Muscle of leg (tissue), 11 donors: ENCODE data around the gene MRRF. TPM values are rescaled to one million over a fixed set of nuclear protein-coding genes. Genes with fewer than 3 reads are reported as not detected.
"Not testable (repeated sequence)": the region's sequence is repeated elsewhere in the genome, so short reads cannot be mapped to it uniquely, and the experiment has no call there.

Source experiments
- DNase-seq: peaks from one replicate; pipeline ENCODE4 v3.0.0; 2013
- H3K27ac ChIP-seq: one replicate; pipeline ENCODE4 v1.5.1; 2013; ENCODE audit warnings: mild to moderate bottlenecking, low read length, control low read depth
- H3K27me3 ChIP-seq: one replicate; pipeline ENCODE4 v1.6.1; 2013; ENCODE audit warnings: low read length; ENCODE audit not compliant: control insufficient read depth, insufficient read depth
- H3K36me3 ChIP-seq: one replicate; pipeline ENCODE4 v1.6.1; 2013; ENCODE audit warnings: low read length; ENCODE audit not compliant: control insufficient read depth, insufficient read depth
- H3K4me1 ChIP-seq: one replicate; pipeline ENCODE4 v1.6.1; 2013; ENCODE audit warnings: low read length; ENCODE audit not compliant: control insufficient read depth, insufficient read depth
- H3K4me3 ChIP-seq: one replicate; pipeline ENCODE4 v1.5.1; 2013; ENCODE audit warnings: low read length, control low read depth
- H3K9me3 ChIP-seq: replicated peaks from 2 replicates; pipeline ENCODE4 v1.6.1; 2013; ENCODE audit warnings: low read depth, low read length; ENCODE audit not compliant: control insufficient read depth
- WGBS: methylation state at CpG from one replicate; pipeline ENCODE4 v1.1.5; 2013; ENCODE audit warnings: missing lambda C conversion rate; ENCODE audit not compliant: insufficient coverage; 5-methylcytosine and 5-hydroxymethylcytosine counted together
- polyA plus RNA-seq, 8 donors: library from polyadenylated mRNA; unstranded; fragments of 120-200 nt; gene quantifications; one replicate each; pipeline versions ENCODE4 v1.2.1 to v1.2.3, GENCODE V29; 2013; ENCODE audit warnings: inconsistent platforms in 1 of 8, low replicate concordance in 1 of 8; ENCODE audit not compliant: insufficient read length in 8 of 8, insufficient read depth in 1 of 8
- total RNA-seq: library from RNA; stranded (reverse); fragments of 120-200 nt; gene quantifications from one replicate; pipeline ENCODE4 v1.2.4, GENCODE V29; 2013

MRRF gene
- total and polyA plus RNA-seq, 9 donors, result 24.2 to 31.3 (median 27.4) TPM

GRCh38 chr9:122307061-122307460, 42.4 kb downstream of the MRRF start:
- Histone ChIP-seq H3K4me1 (peaks cover 20% of the 10 kb centered on the region), H3K9me3 (no peaks in the 10 kb centered on the region), H3K36me3 (peaks cover 24% of the 10 kb centered on the region), H3K27me3 (no peaks in the 10 kb centered on the region), H3K27ac (peak overlapping the region; percentile 52), H3K4me3 (no peak overlapping the region)
- 67% methylated on average over 4 of the region's 5 CpGs for WGBS
- DNase-seq, result no peak

GRCh38 chr9:122307925-122308324, 43.2 kb downstream of the MRRF start:
- H3K27me3 ChIP-seq, result no peaks in the 10 kb centered on the region
- DNase-seq, result peak; percentile 39
- H3K4me3 ChIP-seq, result no peak overlapping the region
- no peaks in the 10 kb centered on the region for H3K9me3 ChIP-seq
- H3K36me3 ChIP-seq, result peaks cover 31% of the 10 kb centered on the region
- peaks cover 20% of the 10 kb centered on the region for H3K4me1 ChIP-seq
- WGBS, result no CpG with 5 or more reads among the region's 1 CpG
- H3K27ac ChIP-seq, result peak overlapping the region; percentile 52

- no peak for DNase-seq
- H3K4me1 ChIP-seq, result peaks cover 10% of the 10 kb centered on the region
- H3K36me3 ChIP-seq, result peaks cover 47% of the 10 kb centered on the region
- H3K27me3 ChIP-seq, result no peaks in the 10 kb centered on the region
- 70% methylated on average over 2 of the region's 2 CpGs for WGBS
- H3K4me3 ChIP-seq, result no peak overlapping the region
- H3K27ac ChIP-seq, result no peak overlapping the region
- H3K9me3 ChIP-seq, result no peaks in the 10 kb centered on the region
Measured at GRCh38 chr9:122309861-122310260, 45.2 kb downstream of the MRRF start.

- Histone ChIP-seq H3K4me3 (no peak overlapping the region), H3K4me1 (peaks cover 3% of the 10 kb centered on the region), H3K9me3 (no peaks in the 10 kb centered on the region), H3K27ac (no peak overlapping the region), H3K36me3 (peaks cover 45% of the 10 kb centered on the region), H3K27me3 (no peaks in the 10 kb centered on the region)
- DNase-seq, result no peak
Measured at GRCh38 chr9:122314165-122314564, 49.5 kb downstream of the MRRF start.

- Histone ChIP-seq H3K4me1 (peaks cover 7% of the 10 kb centered on the region), H3K4me3 (no peak overlapping the region), H3K27me3 (no peaks in the 10 kb centered on the region), H3K27ac (no peak overlapping the region), H3K36me3 (peaks cover 46% of the 10 kb centered on the region), H3K9me3 (no peaks in the 10 kb centered on the region)
- DNase-seq, result no peak
- WGBS, result 60% methylated on average over 1 of the region's 2 CpGs
Measured at GRCh38 chr9:122315534-122315933, 50.9 kb downstream of the MRRF start.

- no peak overlapping the region for H3K27ac ChIP-seq
- no peaks in the 10 kb centered on the region for H3K27me3 ChIP-seq
- peaks cover 43% of the 10 kb centered on the region for H3K36me3 ChIP-seq
- no peak overlapping the region for H3K4me3 ChIP-seq
- no peak for DNase-seq
- 71% methylated on average over 2 of the region's 3 CpGs for WGBS
- H3K4me1 ChIP-seq, result peaks cover 7% of the 10 kb centered on the region
- H3K9me3 ChIP-seq, result no peaks in the 10 kb centered on the region
Measured at GRCh38 chr9:122318284-122318683, 53.6 kb downstream of the MRRF start.

- peak; percentile 32 for DNase-seq
- 60% methylated on average over 1 of the region's 1 CpG for WGBS
- H3K36me3 ChIP-seq, result peaks cover 36% of the 10 kb centered on the region
- H3K9me3 ChIP-seq, result no peaks in the 10 kb centered on the region
- H3K27me3 ChIP-seq, result no peaks in the 10 kb centered on the region
- H3K4me1 ChIP-seq, result peaks cover 7% of the 10 kb centered on the region
- H3K4me3 ChIP-seq, result no peak overlapping the region
- H3K27ac ChIP-seq, result no peak overlapping the region
Measured at GRCh38 chr9:122320413-122320881, 55.8 kb downstream of the MRRF start.

GRCh38 chr9:122322553-122322952, 57.9 kb downstream of the MRRF start:
- DNase-seq, result no peak
- H3K27me3 ChIP-seq, result no peaks in the 10 kb centered on the region
- WGBS, result 69% methylated on average over 2 of the region's 2 CpGs
- H3K36me3 ChIP-seq, result peaks cover 37% of the 10 kb centered on the region
- H3K27ac ChIP-seq, result no peak overlapping the region
- H3K4me3 ChIP-seq, result no peak overlapping the region
- no peaks in the 10 kb centered on the region for H3K9me3 ChIP-seq
- peaks cover 7% of the 10 kb centered on the region for H3K4me1 ChIP-seq

- H3K27me3 ChIP-seq, DNase-seq, H3K9me3 ChIP-seq, H3K4me3 ChIP-seq, H3K4me1 ChIP-seq, H3K27ac ChIP-seq: not testable (repeated sequence)
- WGBS, result no CpG with 5 or more reads among the region's 1 CpG
- peaks cover 31% of the 10 kb centered on the region for H3K36me3 ChIP-seq
Measured at GRCh38 chr9:122324665-122325064, 60.0 kb downstream of the MRRF start.

GRCh38 chr9:122325124-122325523, 60.4 kb downstream of the MRRF start:
- Histone ChIP-seq H3K27ac (no peak overlapping the region), H3K9me3 (no peaks in the 10 kb centered on the region), H3K4me3 (no peak overlapping the region), H3K36me3 (peaks cover 28% of the 10 kb centered on the region), H3K27me3 (no peaks in the 10 kb centered on the region), H3K4me1 (peaks cover 13% of the 10 kb centered on the region)
- no peak for DNase-seq
- WGBS, result no CpG with 5 or more reads among the region's 1 CpG

- no peak overlapping the region for H3K27ac ChIP-seq
- H3K4me1 ChIP-seq, result peaks cover 25% of the 10 kb centered on the region
- H3K4me3 ChIP-seq, result no peak overlapping the region
- DNase-seq, result no peak
- 100% methylated on average over 1 of the region's 2 CpGs for WGBS
- no peaks in the 10 kb centered on the region for H3K9me3 ChIP-seq
- no peaks in the 10 kb centered on the region for H3K27me3 ChIP-seq
- H3K36me3 ChIP-seq, result peaks cover 24% of the 10 kb centered on the region
Measured at GRCh38 chr9:122327175-122327574, 62.5 kb downstream of the MRRF start.
